NB4 (cell line): ENCODE measurements around the gene HES4.
"Not testable (repeated sequence)": the region's sequence is repeated elsewhere in the genome, so short reads cannot be mapped to it uniquely, and the experiment has no call there.

Source experiments
- DNase-seq: peaks from one replicate; pipeline ENCODE4 v3.0.0; 2010; ENCODE audit warnings: low read depth
- H3K4me3 ChIP-seq: one replicate; pipeline ENCODE4 v1.5.1; 2011; ENCODE audit warnings: mild to moderate bottlenecking, low read depth, low read length, moderate library complexity
- MYC ChIP-seq: IDR thresholded peaks from 2 replicates; pipeline ENCODE4 v1.6.1; 2011; ENCODE audit warnings: low read depth, low read length
- POLR2A ChIP-seq: IDR thresholded peaks from 2 replicates; pipeline ENCODE4 v1.6.1; 2011; ENCODE audit warnings: mild to moderate bottlenecking; ENCODE audit not compliant: insufficient read length; ENCODE audit errors: extremely low read depth
- TF ChIP-seq, protein P1 (sequence below): IDR thresholded peaks from 2 replicates; pipeline ENCODE4 v1.6.1; 2011; ENCODE audit warnings: low read depth, low read length
- TF ChIP-seq, protein P2 (sequence below): IDR thresholded peaks from one replicate; pipeline ENCODE4 v1.5.1; 2012; ENCODE audit warnings: low read depth, low read length

The HES4 gene

DNA sequence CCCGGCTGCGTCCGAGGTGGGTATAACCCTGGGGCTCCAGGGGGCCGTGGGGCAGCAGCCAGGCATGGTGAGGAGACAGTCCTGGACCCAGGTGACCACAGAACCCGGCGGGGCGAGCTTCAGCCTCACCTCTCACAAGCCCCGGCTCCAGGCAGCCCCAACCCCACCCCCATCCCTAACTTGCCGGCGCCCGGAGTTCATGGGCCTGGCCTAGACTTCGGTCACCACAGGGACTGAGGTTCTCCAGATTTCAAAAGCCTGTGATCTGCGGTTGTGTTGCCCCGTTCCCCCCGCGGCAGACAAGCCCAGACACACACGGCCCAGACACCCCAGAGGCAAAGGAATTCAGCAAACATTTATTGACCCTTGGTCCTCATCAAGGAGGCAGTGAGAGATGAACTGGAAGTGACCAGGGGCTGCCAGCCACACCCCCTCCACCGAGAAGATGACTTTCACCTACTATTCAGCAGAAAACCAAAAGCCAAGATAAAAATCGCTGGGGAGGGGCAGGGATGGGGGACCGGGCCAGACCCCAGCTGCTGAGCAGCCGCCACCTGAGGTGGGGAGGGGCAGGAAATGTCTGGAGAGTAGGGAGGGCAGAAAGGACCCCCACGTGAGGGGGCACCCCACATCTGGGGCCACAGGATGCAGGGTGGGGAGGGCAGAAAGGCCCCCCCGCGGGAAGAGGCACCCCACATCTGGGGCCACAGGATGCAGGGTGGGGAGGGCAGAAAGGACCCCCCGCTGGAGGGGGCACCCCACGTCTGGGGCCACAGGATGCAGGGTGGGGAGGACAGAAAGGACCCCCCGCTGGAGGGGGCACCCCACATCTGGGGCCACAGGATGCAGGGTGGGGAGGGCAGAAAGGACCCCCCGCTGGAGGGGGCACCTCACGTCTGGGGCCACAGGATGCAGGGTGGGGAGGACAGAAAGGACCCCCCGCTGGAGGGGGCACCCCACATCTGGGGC lies 3.9 kb downstream of the HES4 start:
- TF ChIP-seq, protein P1, sequence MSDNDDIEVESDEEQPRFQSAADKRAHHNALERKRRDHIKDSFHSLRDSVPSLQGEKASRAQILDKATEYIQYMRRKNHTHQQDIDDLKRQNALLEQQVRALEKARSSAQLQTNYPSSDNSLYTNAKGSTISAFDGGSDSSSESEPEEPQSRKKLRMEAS, result no peak
- no peak for DNase-seq
- no peak overlapping the region for H3K4me3 ChIP-seq

DNA sequence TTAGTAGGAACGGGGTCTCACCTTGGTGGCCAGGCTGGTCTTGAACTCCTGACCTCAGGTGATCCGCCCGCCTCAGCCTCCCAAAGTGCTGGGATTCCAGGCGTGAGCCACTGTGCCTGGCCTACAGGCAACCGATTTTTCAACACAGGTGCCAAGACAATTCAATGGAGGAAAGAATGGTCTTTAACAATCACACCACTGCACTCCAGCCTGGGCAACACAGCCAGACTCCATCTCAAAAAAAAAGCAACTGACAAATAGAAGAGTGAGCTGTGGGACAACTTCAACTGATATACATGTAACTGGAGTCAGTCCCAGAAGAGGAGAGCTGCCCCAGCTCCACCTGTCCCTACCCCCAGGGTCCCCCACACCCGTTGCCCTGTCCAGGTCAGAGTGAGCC lies 5.4 kb downstream of the HES4 start:
- H3K4me3 ChIP-seq, DNase-seq: not testable (repeated sequence)

DNA sequence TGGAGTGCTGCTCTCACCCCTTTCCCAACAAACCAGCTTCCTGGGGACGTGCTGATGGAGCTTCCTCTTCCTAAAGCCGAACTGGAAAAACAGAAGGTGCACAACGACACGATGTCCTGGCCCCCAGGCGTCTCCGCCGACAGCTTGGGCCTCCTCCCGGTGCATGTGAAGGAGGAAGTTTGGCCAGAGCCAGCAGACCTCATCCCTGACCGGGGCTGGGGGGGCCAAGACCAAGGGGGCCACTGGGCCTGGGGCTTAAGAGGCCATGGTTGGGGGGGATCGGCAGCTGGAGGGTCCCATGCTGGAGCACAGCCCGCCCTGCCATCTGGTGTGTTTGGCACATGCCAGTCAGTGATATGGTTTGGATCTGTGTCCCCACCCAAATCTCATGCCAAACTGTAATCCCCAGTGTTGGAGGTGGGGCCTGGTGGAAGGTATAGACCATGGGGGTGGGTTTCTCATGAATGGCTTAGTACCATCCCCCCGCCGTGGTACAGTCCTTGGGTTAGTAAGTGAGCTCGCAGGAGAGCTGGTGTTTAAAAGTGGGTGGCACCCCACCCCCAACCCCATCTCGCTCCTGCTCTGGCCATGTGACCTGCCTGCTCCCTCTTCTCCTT lies 6.4 kb downstream of the HES4 start:
- DNase-seq, result no peak
- TF ChIP-seq, protein P2, sequence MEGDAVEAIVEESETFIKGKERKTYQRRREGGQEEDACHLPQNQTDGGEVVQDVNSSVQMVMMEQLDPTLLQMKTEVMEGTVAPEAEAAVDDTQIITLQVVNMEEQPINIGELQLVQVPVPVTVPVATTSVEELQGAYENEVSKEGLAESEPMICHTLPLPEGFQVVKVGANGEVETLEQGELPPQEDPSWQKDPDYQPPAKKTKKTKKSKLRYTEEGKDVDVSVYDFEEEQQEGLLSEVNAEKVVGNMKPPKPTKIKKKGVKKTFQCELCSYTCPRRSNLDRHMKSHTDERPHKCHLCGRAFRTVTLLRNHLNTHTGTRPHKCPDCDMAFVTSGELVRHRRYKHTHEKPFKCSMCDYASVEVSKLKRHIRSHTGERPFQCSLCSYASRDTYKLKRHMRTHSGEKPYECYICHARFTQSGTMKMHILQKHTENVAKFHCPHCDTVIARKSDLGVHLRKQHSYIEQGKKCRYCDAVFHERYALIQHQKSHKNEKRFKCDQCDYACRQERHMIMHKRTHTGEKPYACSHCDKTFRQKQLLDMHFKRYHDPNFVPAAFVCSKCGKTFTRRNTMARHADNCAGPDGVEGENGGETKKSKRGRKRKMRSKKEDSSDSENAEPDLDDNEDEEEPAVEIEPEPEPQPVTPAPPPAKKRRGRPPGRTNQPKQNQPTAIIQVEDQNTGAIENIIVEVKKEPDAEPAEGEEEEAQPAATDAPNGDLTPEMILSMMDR, result no peak
- TF ChIP-seq, protein P1, result no peak
- TF ChIP-seq MYC, result no peak
- no peak for TF ChIP-seq POLR2A
- no peak overlapping the region for H3K4me3 ChIP-seq

DNA sequence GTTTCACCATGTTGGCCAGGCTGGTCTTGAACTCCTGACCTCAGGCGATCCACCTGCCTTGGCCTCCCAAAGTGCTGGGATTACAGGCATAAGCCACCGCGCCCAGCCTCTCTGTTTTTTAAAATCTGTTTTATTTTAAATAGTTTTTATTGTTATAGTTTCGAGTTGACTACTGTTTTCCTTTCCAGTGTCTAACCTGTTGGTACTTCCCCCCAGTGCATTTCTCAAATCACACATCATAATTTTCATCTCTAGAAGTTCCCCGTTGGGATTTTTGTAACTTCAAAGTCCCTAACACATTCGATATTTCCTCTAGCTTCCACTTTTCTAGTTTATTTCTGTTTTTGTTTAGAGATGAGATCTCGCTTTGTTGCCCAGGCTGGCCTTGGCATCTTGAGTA lies 7.5 kb downstream of the HES4 start:
- no peak for DNase-seq
- no peak overlapping the region for H3K4me3 ChIP-seq
- no peak for TF ChIP-seq MYC
- TF ChIP-seq, protein P1, result no peak
- no peak for TF ChIP-seq POLR2A
- TF ChIP-seq, protein P2, result no peak

DNA sequence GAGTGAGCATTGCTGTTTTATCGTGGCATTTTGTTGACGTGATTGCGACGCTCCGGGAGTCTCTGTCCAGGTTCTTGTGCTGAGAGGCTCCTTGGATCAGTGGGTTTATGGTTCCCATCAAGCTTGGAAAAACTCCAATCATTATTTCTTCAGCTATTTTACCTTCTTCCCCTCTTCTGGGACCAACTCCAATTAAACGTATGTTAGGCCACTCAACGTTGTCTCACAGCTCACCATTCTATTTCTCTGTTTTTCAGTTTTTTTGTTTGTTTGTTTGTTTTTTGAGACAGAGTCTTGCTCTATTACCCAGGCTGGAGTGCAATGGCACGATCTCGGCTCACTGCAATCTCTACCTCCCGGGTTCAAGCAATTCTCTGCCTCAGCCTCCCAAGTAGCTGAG lies 8.0 kb downstream of the HES4 start:
- H3K4me3 ChIP-seq, result no peak overlapping the region
- TF ChIP-seq, protein P2, result no peak
- TF ChIP-seq POLR2A (no peak), MYC (no peak)
- TF ChIP-seq, protein P1, result no peak
- DNase-seq, result no peak

DNA sequence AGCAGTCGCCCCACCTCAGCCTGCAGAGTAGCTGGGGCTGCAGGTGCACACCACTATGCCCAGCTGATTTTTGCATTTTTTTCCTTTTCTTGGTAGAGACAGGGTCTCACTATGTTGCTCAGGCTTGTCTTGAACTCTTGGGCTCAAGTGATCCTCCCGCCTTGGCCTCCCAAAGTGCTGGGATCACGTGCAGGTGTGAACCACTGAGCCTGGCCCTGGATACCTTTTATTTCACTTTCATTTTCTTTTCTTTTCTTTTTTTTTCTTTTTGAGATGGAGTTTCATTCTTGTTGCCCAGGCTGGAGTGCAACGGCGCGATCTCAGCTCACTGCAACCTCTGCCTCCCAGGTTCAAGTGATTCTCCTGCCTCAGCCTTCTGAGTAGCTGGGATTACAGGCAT lies 8.6 kb downstream of the HES4 start:
- not testable (repeated sequence) for DNase-seq, H3K4me3 ChIP-seq

DNA sequence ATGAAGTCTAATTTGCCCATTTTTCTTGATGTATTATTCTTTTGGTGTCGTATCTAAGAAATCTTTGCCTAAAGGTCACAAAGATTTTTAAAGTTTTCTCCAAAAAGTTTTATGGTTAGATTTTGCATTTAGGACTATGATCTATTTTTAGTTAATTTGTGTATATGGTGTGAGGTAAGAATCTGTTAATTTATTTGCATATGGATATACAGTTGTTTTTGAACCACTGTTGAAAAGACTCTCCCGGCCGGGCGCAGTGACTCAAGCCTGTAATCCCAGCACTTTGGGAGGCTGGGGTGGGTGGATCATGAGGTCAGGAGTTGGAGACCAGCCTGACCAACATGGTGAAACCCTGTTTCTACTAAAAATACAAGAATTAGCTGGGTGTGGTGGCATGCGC lies 11.8 kb downstream of the HES4 start:
- H3K4me3 ChIP-seq, result not testable (repeated sequence)

DNA sequence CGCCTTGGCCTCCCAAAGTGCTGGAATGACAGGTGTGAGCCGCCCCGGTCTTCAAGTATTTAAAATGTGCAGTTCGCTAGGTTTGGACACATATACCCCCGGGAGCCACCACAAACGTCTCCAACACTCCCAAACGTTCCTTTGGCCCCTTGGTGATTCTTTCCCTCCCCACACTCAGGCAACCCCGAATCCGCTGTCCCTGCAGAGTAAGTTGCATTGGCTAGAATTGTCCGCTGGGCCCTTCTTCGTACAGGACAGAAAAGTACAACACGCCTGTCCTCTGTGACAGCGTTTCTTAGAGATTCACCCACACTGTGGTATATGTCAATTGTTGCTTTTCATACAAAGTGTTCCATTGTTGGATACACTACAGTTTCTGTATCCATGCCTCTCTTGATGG lies 14.8 kb downstream of the HES4 start:
- H3K4me3 ChIP-seq, result no peak overlapping the region

More for the DNA sequence above, 11.8 kb downstream of the HES4 start:
- DNase-seq, result not testable (repeated sequence)

More for the DNA sequence above, 14.8 kb downstream of the HES4 start:
- TF ChIP-seq MYC (no peak), POLR2A (no peak)
- TF ChIP-seq, protein P2, result no peak
- TF ChIP-seq, protein P1, result no peak
- DNase-seq, result no peak
